Activated CD4-positive, alpha-beta T cell treated with anti-CD3 and anti-CD28 coated beads, Interleukin-2, Interleukin-4, amounts not matched to agents 100 ng/mL and 50 ng/mL, durations not matched to agents 16 hours and 8 hours (primary cell): ENCODE data around the gene FRMD3.

ENCODE experiments used
- DNase-seq: peaks from one replicate; pipeline ENCODE4 v3.0.0-alpha.2; 2020; ENCODE audit warnings: low spot score

Gene FRMD3

DNA sequence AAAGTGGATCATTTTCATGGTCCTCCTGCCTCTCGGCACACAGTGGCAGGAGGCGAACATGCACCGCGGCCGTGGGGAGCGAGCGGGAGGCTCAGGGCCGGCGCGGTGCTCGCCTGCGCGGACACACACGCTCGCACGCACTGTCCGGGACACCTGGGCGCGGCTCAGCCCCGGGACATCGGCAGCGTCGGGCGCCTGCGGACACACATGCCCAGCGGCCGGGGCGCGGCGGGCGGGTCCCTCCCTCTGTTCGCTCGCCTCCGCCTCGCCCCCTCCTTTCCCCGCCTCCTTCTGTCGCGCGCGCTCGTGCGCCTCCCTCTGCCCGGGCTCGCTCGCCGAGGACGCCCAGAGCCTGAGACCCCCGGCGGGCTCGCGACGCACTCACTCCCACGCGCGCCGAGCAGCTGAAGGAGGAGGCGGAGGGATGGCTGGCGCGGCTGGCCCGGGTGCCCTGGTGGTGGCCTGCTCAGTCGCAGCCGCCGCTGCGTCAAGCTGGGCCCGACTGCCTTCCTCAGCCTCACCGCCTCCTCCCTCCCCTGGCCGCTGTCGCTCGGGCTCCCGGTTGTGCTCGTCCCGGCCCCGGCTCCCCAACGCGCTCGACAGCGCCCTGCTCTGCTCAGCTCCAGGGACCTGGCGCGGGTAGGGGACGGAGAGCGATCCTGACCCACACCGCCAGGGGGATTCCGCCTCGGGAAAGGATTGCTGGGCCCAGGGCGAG lies at the start of gene FRMD3:
Gene FRMD3, minus strand, starts transcription at position 230 of the 718 bp plus-strand sequence. Its CDS starts 170 bp downstream, at position 60.
- peak; percentile 31 for DNase-seq

DNA sequence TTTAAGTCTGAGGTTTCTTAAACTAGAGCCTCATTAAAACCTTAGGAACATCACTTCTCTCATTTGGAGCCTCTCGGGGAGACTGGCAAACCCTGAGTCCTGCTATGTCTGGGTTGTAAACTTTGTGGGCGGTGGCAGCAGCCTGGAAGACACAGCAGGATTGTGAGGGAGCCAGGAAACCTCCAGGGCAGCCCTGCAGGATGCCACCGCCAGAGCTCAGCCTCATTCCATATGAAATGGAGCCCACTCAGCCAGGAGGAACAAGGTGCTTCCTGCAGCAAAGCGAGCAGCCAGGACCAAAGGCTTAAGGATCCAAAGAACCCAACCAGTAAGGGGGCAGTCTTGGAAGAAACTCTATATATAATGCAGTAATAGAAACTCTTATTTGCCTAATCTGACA lies 46.8 kb upstream of the FRMD3 start:
- DNase-seq = no peak

DNA sequence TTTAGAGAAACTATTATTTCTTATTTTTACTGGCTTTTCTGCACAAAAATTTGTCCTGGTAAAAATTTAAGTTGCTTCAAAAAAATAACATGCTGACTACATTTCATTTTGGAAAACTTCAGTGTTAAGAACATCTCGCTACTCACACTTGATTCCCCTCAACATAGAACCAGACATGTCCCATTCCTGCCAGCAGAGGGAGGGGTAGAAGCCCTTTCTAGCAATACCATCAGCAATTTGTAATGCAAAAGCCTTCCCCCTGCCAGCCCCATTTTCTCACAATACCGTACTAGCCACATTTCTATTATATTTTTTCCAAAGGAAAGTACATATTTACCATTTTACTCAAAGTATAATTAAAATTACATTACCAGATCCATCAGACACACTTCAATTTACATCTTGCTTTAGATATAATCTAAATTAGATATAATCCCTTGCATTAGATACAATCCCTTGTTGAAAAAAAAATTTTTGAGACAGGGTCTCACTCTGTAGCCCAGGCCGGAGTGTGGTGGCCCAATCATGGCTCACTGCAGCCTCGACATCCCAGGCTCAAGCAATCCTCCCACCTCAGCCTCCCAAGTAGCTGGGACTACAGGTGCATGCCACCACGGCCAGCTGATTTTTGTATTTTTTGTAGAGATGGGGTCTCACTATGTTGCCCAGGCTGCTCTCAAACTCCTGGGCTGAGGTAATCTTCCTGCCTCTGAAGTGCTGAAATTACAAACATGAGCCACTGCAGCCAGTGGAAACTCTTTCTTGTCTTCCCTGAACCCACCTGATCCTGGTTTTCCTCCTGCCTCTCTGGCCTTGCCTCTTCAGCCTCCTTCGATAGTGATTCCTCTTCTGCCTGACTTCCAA lies 45.2 kb upstream of the FRMD3 start:
- DNase-seq = peak; percentile 18

DNA sequence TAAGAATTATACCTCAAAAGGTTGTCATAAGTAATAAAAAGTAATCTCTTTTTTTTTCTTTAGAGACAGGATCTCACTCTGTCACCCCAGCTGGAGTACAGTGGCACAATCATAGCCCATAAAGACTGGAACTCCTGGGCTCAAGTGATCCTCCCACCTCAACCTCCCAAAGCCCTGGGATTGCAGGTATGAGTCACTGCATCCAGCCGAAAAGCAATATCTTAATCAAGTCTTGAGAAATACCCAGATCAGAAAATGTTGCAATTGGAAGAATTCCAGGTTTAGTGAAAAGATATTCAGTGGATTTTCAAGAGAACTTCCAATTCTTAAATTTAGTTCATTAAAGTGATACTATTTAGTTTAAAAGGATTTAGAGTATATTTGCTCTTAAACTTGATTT lies 43.8 kb upstream of the FRMD3 start:
- DNase-seq = no peak

DNA sequence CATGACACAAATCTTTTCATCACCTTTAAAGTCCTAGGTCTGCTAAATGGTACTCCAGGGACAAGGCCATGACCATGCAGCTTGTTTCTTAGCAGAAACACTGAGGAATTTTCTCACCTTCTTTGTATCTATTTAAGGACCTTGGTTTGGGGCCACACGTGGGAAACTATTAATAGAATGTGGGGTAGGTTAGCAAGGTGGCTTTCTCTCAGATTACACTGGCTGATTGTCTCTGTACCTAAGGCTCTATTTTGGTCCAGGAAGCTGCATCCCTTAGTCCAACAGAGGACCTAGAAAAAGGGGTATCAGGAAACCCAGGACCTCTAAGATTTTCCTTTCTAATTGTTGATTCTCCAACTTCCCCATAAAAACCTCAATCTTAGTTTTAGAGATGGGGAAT lies 36.3 kb upstream of the FRMD3 start:
- DNase-seq = no peak

DNA sequence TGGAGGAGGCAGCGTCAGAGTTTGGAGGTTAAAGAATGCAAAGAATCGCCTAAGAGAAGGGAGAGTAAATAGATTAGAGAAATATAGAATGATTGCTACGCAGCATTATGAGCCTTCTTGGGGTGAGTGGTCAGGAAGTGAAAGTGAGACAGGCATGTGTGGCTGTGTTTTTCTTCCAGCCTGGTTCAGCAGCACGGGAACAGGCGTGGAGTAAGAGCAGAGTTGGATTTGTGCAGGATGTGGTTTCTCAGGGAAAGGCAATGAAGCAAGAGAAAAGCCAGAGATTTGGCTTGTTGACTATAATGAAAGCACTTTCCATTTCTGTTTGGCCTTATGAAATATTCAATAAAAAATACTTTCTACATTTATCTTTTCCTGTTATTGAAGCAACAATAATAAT lies 34.3 kb upstream of the FRMD3 start:
- no peak for DNase-seq

DNA sequence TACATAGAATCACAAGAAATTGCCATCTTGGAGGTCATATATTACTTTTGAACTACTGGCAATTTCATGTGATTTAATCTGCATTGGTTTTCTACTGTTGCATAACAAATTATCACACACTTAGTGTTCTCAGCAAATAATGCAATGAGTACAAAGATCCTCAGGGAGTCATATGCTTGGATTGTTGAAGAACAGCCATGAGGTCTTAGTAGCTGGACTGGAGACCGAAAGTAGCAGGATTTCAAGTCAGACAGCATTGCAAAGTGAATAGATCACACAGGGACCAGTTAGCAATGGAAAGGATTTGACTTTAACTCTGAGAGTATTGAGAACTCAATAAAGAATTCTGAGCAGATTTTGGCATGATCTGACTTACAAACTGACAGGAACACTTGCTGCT lies 32.2 kb upstream of the FRMD3 start:
- DNase-seq = no peak

DNA sequence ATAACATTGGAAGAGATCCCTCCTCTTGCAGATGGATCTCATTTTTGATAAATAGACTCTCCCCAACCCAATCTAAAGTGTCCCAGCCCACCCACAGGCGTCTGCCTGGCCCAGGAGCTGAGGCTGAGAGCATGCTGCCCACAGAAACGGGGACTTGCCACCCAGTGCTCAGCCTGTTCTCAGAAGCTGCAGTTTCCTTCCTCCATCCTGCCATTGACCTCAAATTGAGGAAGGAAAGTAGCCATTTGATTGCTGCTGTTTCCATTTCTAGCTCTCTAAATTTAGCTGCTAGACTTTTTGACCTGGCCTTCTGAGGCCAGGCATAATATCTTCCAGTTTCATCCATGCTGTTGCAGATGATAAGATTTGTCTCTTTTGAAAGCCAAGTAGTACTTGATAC lies 31.1 kb upstream of the FRMD3 start:
- no peak for DNase-seq

DNA sequence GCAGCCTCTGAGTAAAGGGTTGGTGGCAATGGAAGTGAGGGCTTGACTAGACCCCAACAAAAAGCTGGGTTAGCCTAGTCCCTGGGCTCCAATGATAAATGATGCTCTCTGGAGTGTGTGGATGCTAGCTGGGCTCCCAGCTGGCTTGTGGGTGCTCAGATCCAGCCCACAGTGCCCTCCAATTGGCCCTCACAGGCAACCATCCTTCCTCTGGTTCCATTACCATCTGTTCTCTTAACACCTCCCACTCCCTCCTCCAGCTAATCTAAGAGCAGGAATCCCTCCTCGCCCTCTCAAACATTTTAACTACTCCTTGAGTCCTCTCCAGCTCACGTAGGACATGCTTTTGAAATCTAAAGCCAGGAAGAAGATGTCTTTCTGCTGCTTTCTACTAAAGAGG lies 25.2 kb upstream of the FRMD3 start:
- no peak for DNase-seq

DNA sequence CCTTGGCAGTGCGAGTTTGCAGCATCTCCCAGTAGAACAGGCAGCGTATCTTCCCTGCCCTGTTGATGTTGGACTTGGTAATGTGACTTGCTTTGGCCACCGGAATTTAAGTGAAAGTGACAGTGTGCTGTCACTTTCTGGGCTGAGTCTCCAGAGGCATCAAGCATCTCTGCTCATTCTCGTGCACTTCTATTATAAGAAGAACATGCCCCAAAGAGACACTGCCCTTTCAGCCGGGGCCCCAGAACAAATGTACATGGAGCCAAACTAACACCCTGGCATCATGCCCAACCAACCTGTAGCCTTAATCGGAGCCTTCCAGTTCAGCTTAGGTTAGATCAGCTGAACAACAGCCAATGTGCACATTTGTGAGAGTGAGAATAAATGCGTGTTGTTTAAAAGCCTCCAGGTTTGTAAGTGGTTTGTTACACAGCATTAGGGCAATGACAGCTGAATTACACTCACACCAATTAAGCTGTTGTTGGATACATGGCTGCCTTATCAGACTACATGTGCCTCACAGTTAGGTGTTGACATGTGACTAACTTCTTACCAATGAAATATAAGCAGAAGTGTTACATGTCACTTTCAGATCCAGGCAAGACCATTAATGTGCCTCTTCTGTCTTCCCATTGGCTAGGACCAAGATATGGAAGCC lies 22.1 kb upstream of the FRMD3 start:
- DNase-seq = no peak

DNA sequence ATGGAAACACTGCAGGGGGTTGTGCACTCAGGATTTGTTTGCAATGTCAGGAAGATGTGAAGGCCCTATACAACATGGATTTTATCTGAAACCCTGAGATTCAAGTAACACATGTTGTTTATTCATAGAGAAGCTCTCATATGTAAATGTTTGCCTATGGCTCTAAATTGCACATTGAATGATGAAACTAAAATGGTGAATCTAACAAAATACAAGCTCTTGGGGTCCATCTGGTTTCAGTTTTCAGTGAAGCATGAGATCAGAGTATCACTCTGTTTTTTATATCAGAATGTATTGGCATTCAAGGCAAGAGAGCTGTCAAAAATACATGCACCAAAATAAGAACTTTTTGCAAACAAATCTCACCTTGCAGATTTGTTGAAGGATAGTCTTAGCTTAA lies 19.6 kb upstream of the FRMD3 start:
- DNase-seq = no peak

DNA sequence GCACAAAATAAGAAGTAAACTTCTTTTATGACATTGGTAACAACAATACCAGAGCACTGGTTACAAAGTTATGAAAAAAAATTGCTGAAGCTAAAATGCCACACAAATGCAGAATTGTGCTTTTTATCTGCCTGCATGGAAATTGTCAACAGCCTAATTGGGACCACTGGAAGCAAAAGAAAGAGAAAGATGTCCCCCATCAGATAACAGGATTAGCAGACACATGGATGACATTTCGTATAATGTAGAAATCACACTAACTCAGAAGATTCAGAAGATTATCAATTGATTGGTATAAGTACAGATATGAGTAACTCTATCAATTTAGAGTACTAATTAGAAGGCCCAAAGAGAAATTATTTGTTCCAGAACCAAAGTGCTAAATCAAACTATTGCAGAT lies 19.1 kb upstream of the FRMD3 start:
- DNase-seq = no peak

DNA sequence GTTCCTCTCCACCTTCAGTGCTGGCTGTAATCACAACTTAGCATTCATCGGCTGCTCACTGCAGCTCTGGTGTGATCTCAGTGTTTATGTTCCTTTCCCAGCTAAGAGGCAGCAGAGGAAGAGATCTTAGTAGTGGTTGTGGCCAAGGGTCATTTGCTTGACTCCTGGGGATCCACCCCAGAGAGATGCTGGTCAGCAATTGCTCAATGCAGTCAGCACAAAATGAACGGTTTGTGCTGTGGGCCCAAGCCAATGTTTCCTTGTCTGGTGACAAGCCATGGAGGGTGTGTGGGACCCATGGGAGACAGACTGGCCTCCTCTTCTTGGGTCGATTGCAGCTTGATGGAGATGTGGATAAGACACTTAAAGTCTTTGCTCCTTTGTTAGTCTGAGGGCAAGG lies 16.1 kb upstream of the FRMD3 start:
- DNase-seq = no peak

DNA sequence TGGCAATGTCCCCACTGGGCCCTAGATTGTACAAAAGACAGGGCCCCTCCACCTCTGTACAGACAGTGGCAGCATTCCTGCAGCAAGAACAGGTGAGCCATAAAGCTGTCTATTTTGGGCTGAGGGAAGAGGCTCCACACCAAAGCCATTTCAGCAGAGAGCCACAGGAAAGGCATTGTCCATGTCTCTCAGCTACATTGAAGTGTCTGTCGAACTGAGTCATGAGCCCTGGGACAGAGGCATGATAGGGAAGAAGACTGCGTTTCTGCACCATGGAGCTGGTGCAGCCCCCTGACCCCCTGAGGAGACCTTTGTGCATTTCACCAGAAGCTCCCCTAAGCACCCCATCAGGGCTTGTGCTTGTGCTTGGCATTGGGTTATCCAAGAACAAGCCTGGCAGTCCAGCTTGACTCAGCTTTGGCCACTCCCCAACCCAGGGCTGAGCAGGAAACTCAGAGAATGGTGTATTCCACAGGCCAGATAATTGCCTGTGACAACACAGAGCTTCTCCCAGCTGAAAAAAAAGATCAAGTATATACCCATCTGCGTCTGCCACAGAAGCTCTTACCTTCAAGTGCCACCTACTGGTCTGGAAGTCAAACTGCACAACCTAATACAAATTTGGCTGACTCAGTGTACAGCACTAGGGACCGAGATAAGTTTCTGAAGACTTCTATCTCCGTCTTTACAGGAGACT lies 5.9 kb upstream of the FRMD3 start:
- peak; percentile 46 for DNase-seq

DNA sequence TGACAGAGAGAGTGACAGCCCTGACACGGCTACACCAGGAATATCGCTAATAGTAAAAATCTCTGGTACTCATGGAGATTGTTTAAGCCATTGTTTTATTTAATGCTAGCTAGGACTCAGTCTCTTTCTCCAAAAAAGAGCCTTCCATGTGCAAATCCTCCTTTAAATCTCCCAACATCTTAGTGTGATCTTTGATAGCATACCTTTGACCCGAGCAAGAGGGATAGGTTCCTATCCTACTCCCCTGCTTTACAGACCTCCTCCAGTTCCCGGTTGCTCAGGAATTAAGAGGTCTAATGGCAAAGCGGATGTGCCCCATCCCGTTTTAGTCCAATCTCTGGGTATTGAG lies 663 bp upstream of the FRMD3 start:
- no peak for DNase-seq

DNA sequence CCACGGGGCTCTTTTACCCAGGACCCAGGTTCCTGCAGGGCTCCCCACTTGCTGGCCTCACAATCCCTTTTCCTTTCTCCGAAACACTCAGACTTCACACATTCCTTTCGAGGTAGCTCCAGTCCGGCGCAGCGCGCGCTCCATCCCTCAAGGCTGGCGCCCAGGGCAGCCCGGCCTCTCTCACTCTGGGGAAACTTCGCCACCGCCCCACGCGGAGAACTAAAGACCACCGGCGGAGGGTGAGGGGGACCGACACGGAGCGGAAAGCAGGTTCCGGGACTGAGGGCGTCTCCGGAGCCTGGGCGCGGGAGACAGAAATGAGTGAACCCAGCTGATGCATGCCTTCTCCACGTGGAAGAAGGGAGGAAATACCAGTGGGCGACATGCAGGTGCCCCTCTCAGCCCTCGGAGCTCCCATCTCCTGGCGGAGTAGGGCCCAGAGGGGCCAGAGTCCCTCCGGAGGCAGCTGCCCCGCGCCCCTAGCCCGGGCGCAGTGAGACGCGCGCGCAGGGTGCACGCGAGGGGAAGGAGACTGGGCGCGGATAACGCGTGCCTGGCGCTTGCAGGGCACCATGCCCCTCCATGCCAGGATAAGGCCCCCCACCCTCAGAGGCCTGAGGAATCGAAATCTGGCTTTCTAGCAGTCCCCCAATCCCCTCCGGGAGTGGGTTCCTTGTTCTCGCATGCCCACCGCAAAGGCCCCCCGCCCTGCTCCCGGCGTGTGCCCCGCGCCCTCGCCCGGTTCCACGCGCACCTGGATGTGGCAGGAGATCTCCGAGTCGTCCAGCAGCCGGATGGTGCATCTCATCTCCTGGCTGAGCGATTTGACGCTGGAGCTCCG lies 650 bp downstream of the FRMD3 start:
- DNase-seq = no peak

DNA sequence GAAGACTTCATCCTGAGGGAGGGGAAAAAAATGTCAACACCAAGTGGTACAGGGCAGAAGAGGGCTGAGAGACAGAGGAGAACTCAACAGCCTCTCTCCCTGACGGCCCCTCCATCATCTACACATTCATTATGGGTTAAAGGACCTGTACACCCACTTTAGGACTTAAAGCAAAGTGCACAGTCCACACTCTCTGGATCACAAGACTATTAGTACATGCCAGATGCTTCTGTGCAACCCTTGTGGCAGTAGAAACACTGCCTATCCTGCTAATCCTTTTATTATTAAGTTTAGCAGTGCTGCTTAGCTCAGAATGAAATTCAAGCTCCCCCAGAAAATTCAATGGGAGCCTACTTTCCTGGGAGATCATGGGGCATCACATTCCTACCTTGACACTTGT lies 1.9 kb downstream of the FRMD3 start:
- DNase-seq = no peak

DNA sequence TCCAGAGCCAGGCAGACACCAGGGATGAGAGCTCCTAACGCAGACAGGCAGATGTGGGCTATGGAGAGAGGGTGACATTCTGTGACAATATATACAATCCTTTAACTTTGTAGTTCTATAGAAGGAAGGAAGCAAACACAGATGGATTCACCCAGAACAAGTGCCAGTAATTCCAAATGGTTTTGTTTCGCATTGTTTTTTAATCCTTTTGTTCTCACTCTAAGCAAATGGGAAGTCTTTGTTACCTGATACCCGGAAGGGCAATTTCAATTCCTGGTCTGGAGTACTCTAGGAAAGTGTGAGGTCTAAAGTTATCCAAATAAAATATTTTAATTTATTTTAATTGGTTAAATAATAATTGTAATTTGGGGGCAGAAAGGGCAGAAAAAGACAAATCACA lies 2.5 kb downstream of the FRMD3 start:
- no peak for DNase-seq

DNA sequence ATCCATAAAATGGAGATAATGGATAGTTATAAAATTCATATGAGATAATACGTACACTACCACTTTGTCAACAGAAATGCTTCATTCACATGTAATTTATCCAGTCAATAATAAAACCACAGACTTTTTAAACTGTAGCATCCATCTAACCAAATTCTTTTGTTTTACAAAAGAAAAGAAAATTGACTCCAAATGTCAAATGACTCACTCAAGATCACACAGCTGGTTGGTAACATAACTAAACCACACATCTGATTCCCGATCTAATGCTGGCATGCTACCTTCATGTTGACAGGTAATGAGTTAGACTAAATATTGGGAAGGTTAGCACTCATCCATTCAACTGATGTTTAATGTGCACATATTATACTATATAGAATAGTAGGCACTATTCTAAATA lies 4.9 kb downstream of the FRMD3 start:
- no peak for DNase-seq

DNA sequence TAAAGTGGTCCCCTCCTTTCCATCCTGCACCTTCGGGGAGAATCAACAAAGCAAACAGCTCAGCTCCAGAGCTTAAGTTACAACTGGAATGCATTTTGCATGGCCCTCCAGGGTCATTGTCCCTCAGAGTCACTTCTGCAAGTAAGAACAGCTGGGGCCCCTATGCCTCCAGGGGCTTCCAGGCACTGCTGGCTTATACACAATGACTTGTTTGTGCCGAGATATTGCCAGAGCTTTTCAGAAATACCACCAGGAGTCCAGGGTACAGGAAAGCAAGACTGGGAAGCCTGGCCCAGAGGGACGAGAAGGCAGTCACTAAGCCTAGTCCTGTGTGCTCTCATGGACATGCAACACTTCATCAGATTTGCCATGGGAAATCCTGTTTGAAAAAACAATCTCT lies 11.3 kb downstream of the FRMD3 start:
- DNase-seq = no peak

DNA sequence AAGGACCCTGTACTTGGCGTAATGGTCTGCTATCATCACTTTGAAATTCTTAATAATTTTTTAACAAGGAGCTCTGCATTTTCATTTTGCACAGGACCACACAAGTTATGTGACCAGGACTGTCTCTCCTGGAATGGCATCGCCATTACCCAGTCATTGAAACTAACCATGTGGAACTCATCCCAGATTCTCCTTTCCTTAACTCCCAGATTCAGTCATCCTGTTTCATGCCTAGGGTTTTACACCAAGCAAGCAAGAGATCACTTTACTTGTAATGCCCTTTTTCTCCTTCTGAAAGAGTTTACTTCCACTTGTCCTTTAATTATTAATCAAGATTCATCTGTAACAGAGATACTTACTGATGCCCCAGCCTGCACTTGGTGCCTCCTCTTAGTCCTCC lies 12.0 kb downstream of the FRMD3 start:
- no peak for DNase-seq

DNA sequence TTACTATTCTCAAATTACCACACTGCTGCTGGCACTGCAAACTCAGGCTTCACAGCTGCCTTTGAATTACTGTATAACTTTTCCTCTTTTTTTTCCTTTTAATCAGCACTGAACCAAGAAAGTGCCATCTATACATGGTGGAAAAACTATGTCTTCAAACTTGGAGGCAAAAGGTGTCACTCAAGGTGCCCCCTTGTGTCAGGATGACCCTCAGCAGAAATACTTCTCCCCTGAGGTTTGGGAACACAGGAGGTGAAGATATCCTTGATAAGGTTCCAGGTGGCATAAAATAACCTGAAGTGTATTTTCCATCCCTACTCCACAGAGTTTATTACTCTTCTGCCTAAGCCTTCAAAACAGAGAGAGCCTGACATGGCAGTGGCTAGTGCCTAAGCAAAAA lies 14.5 kb downstream of the FRMD3 start:
- DNase-seq = no peak
